Measurements from ENCODE around the gene RER1.

The RER1 gene

GRCh38 chr1:2354511-2355372 lies 36.9 kb upstream of the RER1 start:
- DNase-seq: no peak

- DNase-seq: no peak
Observed at GRCh38 chr1:2355373-2356261, 36.0 kb upstream of the RER1 start.

DNA sequence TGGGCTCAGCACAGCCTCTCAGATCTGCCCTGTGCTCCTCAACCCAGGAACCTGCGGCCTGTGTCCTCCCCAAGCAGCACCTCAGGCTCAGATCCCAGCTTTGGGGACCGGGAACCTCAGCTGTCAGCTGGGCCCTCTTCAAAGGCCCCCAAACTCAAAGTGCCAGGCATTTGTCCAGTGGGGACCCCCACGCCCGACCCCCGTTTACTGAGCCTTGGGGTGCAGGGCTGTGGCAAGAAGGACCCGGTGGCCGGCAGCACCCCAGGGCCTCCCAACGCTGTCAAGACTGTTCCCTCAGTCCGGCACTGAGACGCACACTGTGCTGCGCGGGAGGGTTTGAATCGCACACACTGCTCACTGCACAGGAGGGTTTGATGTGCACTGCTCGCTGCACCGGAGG lies 35.2 kb upstream of the RER1 start:
- DNase-seq: no peak

DNA sequence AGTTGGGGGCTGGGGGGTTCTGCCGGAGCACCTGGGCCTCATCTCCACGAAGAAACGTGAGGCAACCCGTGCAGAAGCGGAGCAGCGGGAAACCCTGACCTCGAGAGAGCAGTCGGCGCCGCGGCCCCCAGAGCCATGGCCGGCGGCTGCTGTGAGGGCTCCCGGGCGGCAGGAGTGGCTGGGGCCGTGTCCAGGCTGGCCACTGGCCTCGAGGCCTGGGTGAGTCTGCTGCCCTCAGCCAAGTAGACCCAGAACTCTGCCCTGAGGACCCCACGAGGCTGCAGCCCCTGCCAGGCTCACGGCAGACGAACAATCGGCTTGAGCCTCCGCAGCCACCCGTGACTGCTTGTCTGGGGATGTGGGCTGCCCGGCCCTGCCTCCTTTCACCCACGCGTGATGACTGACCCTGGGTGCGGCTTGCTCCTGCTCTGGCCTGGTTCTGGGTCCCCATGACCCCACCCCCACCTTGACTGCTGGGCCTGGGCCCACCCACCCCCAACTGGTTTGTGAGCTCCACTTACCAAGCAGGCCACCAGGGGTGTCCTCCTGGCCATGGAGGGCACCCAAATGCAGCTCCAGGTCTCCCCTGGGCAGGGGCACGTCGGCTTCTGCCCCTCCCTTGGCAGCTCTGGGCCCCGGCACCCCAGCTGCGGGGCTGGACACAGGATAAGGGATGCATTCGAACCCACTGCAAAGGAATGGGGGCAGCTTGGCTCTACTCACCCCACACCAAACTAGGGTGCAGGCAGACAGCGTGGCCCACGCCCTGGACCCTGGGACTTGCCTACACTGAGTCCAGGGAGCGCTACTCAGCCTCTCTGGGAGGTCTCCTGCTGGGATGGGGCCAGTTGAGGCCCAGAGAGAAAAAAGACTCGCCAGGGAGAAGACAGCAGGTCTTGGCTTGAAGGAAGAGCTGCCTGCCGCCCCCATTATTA lies 34.5 kb upstream of the RER1 start:
- no peak for DNase-seq

GRCh38 chr1:2358072-2358471 lies 33.6 kb upstream of the RER1 start:
- DNase-seq: no peak

DNA sequence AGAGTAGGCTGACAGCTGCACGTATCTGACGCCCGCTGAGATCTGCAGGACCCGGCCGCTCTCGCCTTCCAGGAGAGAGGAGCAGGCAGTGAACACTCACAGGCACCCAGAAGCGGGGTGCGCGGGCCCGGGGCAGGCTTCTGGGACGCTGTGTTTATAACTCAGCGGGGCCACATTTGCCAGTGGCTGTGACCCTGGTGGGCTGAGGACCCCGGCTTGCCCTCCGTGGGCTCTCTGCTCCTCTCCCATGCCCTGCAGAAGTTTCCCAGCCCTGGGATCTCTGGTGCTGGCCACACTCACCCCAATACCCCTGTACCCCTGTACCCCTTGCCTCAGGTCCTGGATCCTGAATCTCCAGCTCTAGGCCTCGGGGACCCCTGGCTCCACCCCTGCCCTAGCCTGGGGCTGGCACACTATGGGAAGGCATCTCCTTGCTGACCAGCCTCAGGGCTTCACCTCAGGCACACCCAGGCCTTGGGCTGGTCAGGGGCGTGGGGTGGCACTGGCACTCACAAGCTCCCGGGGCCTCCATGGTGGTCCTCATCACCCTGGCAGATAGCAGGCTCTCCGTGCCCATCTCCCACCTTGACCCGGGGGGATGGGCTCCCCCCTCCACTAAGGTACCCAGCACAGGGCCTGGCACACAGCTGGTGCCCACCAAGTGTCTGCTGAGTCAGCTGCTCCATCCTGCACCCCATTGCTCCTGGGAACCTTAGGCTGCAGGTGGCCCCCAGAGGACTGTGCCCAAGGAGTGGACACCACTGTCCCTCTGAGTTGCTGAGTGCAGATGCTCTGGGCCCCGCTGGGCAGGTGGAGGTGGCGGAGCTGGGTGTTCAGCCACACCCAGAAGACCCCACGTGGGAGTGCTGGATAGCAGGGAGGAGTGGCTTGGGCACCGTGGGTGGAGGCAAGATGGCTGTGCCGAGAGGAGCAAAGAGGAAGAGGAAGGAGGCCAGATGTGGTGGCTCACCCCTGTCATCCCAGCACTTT lies 32.7 kb upstream of the RER1 start:
- no peak for DNase-seq

- no peak for DNase-seq
Observed at GRCh38 chr1:2360588-2361364, 30.9 kb upstream of the RER1 start.

DNA sequence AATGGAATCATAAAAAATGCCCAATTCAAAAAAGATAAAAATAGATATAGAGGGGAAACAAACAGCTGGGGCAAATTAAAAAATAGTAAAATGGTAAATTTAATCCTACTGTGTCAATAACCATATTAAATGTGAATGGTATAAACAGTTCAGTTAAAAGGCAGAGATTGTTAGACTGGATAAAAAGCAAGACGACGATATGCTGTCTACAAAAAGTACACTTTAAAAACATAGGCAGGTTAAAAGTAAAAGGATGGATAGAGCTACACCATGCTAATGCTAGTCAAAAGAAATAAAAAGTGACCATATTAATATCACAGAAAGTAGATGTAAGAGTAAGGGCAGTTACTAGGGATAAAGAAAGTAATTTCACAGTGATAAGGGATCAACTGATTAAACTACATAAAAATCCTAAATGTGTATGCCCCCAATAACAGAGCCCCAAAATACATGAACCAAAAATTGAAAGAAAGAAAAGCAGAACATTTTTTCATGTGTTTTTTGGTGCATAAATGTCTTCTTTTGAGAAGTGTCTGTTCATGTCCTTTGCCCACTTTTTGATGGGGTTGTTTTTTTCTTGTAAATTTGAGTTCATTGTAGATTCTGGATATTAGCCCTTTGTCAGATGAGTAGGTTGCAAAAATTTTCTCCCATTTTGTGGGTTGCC lies 27.7 kb upstream of the RER1 start:
- no peak for DNase-seq

- DNase-seq: no peak
Observed at GRCh38 chr1:2368053-2368744, 23.4 kb upstream of the RER1 start.

- DNase-seq: no peak
Observed at GRCh38 chr1:2372551-2373490, 18.8 kb upstream of the RER1 start.

GRCh38 chr1:2373551-2374251 lies 17.9 kb upstream of the RER1 start:
- no peak for DNase-seq

DNA sequence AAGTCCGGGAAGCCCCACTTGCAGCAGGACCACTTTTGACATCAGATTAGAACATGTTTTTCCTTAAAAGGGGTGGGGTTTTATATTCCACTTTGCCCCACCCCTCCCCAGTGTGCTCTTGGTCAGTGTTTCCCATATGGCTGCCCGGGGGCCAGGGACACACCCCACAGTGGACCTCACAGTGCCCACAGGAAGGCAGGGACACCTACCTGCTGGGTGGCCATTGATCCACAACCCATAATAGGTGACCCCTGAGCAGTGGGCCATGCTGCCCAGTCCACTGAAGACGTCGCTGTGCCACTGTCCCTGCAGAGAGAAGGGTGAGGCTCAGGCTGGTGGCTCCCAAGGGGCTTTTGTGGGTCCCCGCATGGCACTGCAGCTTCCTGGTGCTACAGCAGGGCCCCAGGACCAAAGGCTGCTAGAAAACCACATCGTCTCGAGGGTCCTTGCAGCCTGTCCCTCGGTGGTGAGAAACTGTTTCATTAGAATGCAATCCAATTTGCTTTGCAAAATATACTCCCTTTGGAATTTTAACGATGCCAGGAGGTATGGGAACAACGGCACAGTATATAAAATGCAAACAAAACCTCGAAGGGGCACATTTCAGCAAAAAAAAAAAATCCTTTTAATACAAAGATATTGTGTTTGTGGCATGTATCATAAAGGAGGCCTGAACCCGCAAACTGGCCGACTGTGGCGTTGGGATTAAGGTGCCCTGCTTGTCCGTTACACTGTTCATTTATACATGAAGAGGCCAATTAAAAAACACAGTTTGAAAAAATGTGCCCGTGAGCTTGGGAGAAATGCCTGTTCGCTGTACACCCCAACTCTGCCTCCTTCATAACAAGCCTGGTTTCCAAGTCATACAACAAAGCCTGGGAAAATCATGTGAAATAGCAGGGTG lies 17.1 kb upstream of the RER1 start:
- DNase-seq: no peak

GRCh38 chr1:2375246-2375922 lies 16.3 kb upstream of the RER1 start:
- DNase-seq: no peak

- no peak for DNase-seq
Observed at GRCh38 chr1:2375923-2376260, 15.7 kb upstream of the RER1 start.

- no peak for DNase-seq
Observed at GRCh38 chr1:2376261-2376741, 15.3 kb upstream of the RER1 start.

Measured in NCI-H748 treated with DMSO at 0.1 percent for 48 hours (cell line).